Loucy (cell line): Measurements from ENCODE around the gene GTSE1.

Experiments used
- EZH2phosphoT487 ChIP-seq: fragments of 200-600 bp; IDR thresholded peaks from 2 replicates; pipeline ENCODE4 v1.6.1; 2018; ENCODE audit warnings: antibody characterized with exemption, mild to moderate bottlenecking, moderate library complexity, borderline replicate concordance
- TF ChIP-seq, protein P1 (sequence below): fragments of 200-600 bp; sonication (generic); conservative IDR thresholded peaks from 2 replicates; pipeline ENCODE4 v1.5.1; 2014; ENCODE audit warnings: mild to moderate bottlenecking, antibody characterized with exemption, low read length

DNA sequence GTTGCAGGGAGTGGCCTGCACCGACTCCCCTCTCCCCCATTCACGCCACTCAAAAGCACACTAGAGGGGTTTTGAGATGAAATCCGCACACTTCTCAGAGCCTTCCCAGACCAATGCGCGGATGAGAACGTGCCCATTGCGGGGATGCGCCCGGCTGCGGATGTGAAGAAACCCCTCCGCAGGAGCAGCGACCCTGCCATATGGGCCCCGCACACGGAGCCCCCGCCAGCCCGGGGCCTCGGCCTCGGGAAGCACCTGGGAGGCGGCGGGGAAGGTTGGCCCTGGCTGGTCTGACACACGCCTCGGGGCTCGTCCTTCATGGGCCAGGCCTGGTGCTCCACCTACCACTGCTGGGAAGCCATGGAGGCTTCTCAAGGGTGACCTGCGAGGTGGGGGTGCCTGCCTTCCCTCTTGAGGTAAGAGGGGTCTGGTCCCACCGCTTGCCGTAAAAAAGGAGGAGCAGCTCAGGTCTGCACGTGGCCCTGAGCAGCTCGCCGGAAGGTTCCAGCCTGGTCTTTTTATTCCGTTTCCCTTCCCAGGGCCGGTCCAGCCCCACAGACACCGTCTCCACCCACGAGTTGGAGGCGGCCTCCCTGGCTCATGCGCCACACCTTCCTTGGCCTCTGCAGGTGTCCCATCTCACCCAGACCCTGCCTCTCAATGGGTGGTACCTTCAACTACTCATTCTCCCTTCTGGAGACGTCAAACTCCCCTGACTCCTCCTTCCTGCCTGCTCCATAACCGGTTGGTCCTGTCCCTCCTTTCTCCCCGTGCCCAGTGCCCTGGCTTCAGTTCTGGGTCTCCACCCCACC lies 78.2 kb downstream of the GTSE1 start:
- TF ChIP-seq EZH2phosphoT487: no peak
- TF ChIP-seq, protein P1, sequence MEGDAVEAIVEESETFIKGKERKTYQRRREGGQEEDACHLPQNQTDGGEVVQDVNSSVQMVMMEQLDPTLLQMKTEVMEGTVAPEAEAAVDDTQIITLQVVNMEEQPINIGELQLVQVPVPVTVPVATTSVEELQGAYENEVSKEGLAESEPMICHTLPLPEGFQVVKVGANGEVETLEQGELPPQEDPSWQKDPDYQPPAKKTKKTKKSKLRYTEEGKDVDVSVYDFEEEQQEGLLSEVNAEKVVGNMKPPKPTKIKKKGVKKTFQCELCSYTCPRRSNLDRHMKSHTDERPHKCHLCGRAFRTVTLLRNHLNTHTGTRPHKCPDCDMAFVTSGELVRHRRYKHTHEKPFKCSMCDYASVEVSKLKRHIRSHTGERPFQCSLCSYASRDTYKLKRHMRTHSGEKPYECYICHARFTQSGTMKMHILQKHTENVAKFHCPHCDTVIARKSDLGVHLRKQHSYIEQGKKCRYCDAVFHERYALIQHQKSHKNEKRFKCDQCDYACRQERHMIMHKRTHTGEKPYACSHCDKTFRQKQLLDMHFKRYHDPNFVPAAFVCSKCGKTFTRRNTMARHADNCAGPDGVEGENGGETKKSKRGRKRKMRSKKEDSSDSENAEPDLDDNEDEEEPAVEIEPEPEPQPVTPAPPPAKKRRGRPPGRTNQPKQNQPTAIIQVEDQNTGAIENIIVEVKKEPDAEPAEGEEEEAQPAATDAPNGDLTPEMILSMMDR: no peak
